IgD-negative memory B cell (primary cell): ENCODE data around the gene TM4SF1. TPM values are rescaled to one million over a fixed set of nuclear protein-coding genes. Genes with fewer than 3 reads are reported as not detected.

Source experiments
- H3K27ac Mint-ChIP-seq, 3 donors: one replicate each; pipeline ENCODE4 v1.8.0; 2020 to 2022; ENCODE audit warnings: mild to moderate bottlenecking in 3 of 3, mixed read lengths in 3 of 3, moderate library complexity in 1 of 3
- H3K27me3 Mint-ChIP-seq: one replicate; pipeline ENCODE4 v1.8.0; 2021; ENCODE audit warnings: mixed read lengths
- H3K36me3 Mint-ChIP-seq: one replicate; pipeline ENCODE4 v1.8.0; 2020; ENCODE audit warnings: mild to moderate bottlenecking, mixed read lengths
- H3K4me1 Mint-ChIP-seq, 3 donors: one replicate each; pipeline ENCODE4 v1.8.0; 2020 to 2022; ENCODE audit warnings: mixed read lengths in 3 of 3, mild to moderate bottlenecking in 1 of 3
- H3K4me3 Mint-ChIP-seq, 4 donors: one replicate each; pipeline ENCODE4 v1.8.0; 2020 to 2022; ENCODE audit warnings: mild to moderate bottlenecking in 4 of 4, mixed read lengths in 4 of 4, moderate library complexity in 3 of 4
- H3K9me3 Mint-ChIP-seq, 3 donors: one replicate each; pipeline ENCODE4 v1.8.0; 2020 to 2021; ENCODE audit warnings: mixed read lengths in 3 of 3, mild to moderate bottlenecking in 1 of 3
- polyA plus RNA-seq: library from polyadenylated mRNA; unstranded; fragments of 300-500 nt; fragmentation: Illumina TruSeq; gene quantifications from one replicate; pipeline ENCODE4 v1.2.3, GENCODE V29; 2021

Gene TM4SF1
- polyA plus RNA-seq, 1 donor from 2014 or later = not detected

DNA sequence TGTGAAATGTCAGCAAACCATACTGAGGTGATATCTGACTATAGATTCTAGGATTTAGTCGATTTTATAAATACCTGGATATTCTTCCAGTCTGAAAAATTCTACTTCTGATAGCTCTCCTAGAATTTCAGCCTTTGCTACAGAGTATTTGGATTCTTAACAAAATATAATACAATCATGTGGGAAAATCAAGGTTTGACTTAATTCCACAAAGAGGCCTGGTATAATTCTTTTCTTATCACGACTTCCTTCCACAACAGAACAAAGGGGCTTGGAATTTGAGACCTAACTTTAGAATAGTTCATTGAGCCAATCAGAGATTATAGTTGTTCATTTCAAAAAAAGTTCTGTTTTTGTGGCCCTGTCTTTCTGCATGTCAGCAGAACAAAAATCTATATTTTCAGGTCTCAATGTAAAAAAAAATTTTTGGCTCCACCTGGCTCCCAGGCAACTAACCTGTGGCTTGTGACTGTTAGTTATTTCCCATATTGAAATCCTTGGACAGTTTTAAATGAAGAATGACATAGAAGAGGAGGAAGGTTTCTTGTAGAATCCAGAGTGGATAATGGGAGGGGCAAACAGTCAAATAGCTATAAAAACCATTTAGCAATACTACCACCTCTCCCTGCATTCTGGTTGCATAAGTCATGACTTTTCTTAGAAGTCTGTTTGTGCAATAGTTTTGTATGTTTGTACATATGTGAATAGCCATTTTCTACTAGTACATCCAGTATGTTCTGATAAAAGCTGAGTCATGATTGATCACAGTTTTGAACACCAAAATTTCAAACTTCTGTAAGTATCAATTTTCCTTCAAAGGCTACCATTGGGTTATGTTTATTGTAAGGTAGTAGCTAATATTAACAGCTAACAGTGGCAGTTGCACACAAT, 4.0 kb downstream of the TM4SF1 start:
- no peaks in the 10 kb centered on the region for H3K4me1 Mint-ChIP-seq
- H3K4me3 Mint-ChIP-seq = no peak overlapping the region
- no peak overlapping the region for H3K27ac Mint-ChIP-seq
- H3K27me3 Mint-ChIP-seq = peaks cover 7% of the 10 kb centered on the region
- no peaks in the 10 kb centered on the region for H3K9me3 Mint-ChIP-seq
- H3K36me3 Mint-ChIP-seq = peaks cover 1% of the 10 kb centered on the region

DNA sequence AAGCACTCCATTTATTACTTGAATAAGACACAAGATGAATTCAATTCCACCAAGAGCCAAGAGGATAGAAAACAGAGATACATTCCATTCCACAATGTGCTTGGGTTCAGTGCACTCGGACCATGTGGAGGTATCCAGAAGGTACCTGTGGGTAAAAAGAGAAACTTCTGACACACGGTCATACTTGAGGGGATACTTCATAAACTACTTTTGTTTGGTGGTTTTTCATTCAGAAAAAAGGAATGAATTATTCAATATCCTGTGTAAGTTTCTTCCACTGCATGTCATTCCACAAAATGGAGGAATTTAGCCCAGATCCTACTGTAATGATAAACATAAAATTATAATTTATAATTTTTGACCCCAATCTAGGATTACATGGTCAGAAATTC, 5.7 kb downstream of the TM4SF1 start:
- H3K4me1 Mint-ChIP-seq = no peaks in the 10 kb centered on the region
- H3K4me3 Mint-ChIP-seq = no peak overlapping the region
- H3K36me3 Mint-ChIP-seq = peaks cover 3% of the 10 kb centered on the region
- no peaks in the 10 kb centered on the region for H3K9me3 Mint-ChIP-seq
- H3K27me3 Mint-ChIP-seq = peaks cover 7% of the 10 kb centered on the region
- no peak overlapping the region for H3K27ac Mint-ChIP-seq

DNA sequence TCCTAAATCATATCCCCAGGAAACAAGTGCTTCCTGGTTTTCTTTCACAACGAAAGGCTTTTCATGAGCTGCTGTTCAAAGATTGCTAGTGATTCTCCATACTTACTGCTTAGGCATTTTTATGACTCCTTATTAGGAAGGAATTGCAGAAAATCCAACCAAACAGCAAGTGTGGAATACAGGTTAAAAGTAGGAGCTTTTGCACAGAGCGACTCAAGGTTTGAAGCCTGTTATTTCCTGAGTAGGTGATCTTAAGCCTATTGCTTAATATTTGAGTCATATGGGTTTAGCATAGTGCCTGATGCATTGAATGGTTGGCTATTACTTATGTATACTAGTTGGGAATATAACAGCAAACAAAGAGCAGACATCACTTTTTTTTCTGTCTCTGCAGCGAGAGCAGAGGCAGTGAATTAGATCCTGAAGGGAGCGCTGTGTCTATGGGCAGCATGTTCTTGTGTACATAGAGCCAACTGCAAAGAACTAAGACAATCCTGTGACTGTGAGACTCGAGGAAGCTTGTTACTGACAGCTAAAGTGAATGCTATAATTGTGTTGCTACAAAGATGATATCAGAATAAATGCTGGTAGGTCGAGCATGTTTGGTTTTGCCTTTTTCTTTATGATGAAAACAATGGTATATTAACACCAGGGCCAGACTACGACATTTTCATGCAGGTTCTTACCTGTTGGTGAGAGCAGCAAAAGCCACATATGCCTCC, 6.3 kb downstream of the TM4SF1 start:
- Mint-ChIP-seq H3K36me3 (peaks cover 3% of the 10 kb centered on the region), H3K27me3 (peaks cover 7% of the 10 kb centered on the region), H3K9me3 (no peaks in the 10 kb centered on the region), H3K27ac (no peak overlapping the region), H3K4me3 (no peak overlapping the region), H3K4me1 (no peaks in the 10 kb centered on the region)

DNA sequence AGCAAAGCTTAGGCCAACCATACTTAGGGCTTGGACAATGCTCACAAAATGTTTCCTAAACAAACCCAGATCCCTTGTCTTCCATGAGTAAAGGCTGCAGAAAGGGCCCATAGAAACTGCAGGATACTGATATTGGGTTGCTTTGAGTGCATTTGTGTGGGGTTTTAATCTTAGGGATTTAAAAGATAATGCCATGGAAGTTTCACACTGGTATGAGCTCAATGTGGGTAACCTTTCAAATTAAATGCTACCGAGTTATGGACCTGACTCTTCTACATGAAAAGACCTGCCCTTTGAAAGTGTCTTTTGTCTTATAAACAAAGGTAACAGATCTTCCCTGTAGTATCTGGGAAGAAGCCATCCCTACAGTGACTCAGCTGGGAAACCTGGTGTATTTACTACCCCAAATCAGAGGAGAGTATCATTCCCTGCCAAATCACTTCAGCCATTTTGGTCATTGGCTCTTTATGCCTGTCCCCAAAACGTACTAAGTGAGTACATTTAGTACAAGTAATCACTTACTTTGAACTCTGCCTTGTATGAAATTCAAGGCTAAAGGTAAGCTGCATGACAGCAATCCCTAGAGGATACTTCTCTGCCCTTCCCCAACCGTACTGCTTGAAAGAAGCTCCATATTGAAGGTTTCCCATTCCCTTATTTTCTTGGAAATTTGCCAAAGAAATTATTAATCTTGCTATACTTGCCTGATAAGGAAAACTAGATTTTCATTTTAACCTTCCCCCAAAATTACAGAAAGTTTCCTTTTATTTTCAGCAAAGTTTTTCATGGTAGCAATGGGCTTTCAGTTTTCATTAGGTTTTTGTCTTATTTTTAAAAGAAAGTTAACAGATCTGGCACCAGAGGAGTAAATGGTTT, 7.2 kb downstream of the TM4SF1 start:
- Mint-ChIP-seq H3K4me1 (no peaks in the 10 kb centered on the region), H3K4me3 (no peak overlapping the region), H3K27ac (no peak overlapping the region), H3K9me3 (no peaks in the 10 kb centered on the region), H3K27me3 (peaks cover 7% of the 10 kb centered on the region), H3K36me3 (peaks cover 3% of the 10 kb centered on the region)

DNA sequence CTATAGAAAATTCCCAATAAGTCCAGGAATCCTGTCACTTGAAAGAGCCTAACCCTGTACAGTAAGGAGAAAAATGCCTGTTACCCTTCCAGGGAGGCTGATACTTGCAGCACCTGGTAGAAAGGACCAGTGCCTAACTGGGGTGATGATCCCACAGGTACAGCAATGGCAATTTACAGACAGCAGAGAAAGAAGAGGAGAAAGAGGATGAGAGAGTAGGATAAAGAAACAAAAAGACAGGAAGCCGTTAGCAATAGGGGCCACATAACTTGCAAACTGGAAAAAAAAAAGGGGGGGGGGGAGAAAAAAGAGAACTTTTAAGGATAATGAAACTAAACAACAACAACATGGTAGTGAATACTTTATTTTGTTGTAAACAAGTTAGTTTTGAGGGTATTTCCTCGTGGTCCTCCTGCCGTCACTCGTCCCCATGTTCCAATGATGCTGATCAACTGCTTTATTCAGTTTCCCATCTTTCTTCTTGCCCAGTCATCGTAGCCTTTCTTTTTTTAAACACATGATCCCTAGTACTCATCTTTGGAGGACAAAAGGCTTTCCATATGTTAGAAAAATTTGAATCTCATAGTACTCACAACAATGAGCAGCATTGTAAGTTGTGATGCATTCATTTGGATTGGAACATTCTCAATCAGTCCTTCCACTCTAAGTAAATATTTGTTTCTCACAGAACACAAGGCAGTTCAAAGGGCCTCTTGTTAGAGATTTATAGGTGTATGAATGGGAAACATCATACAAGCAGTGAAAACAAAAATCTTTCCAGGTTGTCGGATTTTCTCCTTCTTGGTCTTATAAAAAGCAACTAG, 8.6 kb downstream of the TM4SF1 start:
- H3K36me3 Mint-ChIP-seq = peaks cover 3% of the 10 kb centered on the region
- peaks cover 5% of the 10 kb centered on the region for H3K27me3 Mint-ChIP-seq
- no peak overlapping the region for H3K4me3 Mint-ChIP-seq
- no peaks in the 10 kb centered on the region for H3K4me1 Mint-ChIP-seq
- no peak overlapping the region for H3K27ac Mint-ChIP-seq
- no peaks in the 10 kb centered on the region for H3K9me3 Mint-ChIP-seq

DNA sequence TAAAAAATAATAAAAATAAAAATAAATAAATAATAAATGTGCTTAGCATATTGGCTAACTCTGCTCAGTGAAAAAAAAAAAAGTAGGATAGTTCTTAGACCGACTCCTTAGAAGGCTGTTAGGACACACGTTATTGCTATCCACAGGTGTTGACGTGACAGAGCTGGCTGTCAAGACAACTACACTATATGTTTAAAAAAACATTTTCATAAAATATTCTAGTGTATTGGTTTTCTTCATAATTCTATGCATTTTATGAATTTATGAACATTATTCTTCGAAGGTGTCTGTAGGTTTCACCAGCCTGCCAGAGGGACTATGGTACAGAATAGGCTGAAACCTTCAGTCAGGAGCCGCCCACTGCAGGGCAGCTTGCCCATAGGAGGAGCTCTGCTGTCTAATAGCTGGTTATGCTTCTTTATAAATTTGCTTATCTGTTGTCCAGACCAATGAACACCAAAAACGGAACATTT, 9.2 kb downstream of the TM4SF1 start:
- H3K4me3 Mint-ChIP-seq = no peak overlapping the region
- no peak overlapping the region for H3K27ac Mint-ChIP-seq
- H3K36me3 Mint-ChIP-seq = peaks cover 3% of the 10 kb centered on the region
- H3K27me3 Mint-ChIP-seq = peaks cover 5% of the 10 kb centered on the region
- no peaks in the 10 kb centered on the region for H3K9me3 Mint-ChIP-seq
- H3K4me1 Mint-ChIP-seq = no peaks in the 10 kb centered on the region

DNA sequence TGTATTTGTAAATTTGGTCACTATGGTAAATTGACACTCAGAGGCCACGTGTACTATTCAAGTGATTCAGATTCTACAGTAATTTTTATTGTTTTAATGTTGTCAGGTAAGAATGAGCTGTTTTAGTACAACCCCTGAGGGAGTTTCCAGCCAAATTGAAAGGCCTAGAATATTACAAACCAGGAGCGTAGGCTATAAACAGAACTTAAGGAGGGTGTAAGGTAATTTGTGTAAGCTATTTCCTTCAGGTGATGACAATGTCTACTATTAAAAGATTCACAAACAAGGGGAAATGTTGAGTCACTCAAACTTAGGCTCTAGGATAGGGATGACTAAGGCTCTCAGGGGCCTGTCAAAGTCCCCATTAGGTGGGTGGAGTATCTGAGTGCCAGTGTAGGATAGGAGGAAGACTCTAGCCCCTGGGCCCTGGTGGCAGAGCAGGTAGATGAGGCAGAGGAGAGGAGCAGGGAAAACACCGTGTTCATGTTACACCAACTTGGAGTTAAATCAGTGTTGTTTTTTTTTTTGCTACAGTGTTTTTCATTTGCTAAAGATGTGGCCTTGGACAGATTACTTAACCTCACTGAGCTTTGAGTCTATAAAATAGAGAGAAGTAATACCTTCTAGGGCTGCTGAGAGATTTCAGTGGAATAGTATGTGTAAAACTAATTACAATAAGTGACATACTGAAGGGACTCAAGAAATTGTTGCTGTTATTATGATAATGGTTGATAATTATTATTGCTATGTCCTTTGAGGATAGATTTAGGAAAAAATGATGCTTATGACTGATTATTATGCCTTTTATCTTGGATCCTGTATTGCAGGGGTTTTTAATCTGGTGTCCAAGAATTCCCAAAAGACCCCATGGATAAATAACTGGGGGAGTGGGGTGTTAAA, 10.3 kb downstream of the TM4SF1 start:
- Mint-ChIP-seq H3K4me3 (no peak overlapping the region), H3K27ac (no peak overlapping the region), H3K9me3 (no peaks in the 10 kb centered on the region), H3K4me1 (no peaks in the 10 kb centered on the region), H3K36me3 (peaks cover 2% of the 10 kb centered on the region), H3K27me3 (peaks cover 5% of the 10 kb centered on the region)

DNA sequence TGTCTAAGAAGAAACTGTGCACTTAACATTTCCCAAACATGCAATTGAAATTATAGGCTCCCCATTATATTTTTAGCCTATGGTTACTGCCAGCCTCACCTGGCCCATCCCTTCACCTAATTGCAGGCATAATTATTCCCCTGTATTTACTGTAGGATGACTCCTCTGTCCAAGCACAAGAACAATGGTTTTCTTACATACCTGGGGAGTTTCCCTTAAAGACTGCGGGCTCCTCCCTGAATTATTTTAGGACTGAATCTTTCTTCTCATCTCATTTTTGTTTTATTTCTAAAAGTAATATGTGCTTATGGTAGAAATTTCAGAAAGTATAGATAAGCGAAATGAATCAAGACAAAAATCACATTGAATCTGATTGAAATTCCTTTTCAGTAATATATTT, 11.4 kb downstream of the TM4SF1 start:
- Mint-ChIP-seq H3K4me3 (no peak overlapping the region), H3K27ac (no peak overlapping the region), H3K4me1 (no peaks in the 10 kb centered on the region), H3K36me3 (peaks cover 2% of the 10 kb centered on the region), H3K9me3 (no peaks in the 10 kb centered on the region), H3K27me3 (peaks cover 10% of the 10 kb centered on the region)

DNA sequence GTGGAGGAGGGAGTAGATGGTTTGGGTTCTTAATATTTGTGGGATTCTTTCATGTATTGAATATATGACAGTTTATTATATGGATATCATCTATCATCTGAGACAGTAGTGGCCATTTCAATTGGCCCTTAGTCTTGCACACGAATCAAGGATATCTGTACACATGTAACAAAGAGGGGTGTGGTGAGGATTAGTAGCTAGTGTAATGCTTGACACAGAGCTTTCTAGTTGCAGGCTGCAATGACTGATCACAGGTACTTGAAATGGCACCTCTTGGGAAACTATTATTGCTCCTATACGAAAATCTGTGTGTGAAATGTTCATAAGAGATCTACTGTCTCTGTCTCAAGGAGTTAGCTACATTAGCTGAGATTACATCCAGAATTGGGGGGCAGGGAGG, 12.8 kb downstream of the TM4SF1 start:
- peaks cover 11% of the 10 kb centered on the region for H3K27me3 Mint-ChIP-seq
- no peaks in the 10 kb centered on the region for H3K4me1 Mint-ChIP-seq
- no peaks in the 10 kb centered on the region for H3K9me3 Mint-ChIP-seq
- peaks cover 2% of the 10 kb centered on the region for H3K36me3 Mint-ChIP-seq
- H3K4me3 Mint-ChIP-seq = no peak overlapping the region
- H3K27ac Mint-ChIP-seq = no peak overlapping the region

DNA sequence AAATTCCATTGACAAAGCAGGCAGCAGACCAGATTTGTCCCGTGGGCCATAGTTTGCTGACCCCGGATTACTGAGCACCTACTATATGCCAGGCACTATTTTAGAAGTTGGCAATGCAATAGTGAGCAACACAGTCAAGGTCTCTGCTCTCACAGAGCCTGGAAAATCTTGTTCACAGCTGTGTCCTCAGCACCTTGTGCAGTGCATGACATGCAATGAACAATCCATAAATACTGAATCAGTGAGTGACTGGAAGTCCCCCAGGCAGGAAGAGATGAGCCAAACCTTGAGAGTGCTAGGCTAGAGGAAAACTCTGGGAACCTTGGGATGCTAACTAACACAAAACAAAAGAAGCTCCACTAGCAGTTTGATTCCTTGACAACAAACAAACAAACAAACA, 14.4 kb downstream of the TM4SF1 start:
- H3K27me3 Mint-ChIP-seq = peaks cover 8% of the 10 kb centered on the region
- H3K27ac Mint-ChIP-seq = no peak overlapping the region
- peaks cover 2% of the 10 kb centered on the region for H3K36me3 Mint-ChIP-seq
- H3K4me1 Mint-ChIP-seq = no peaks in the 10 kb centered on the region
- H3K9me3 Mint-ChIP-seq = peaks cover 0 to 1% (median 0%) of the 10 kb centered on the region in 3 donors
- no peak overlapping the region for H3K4me3 Mint-ChIP-seq

DNA sequence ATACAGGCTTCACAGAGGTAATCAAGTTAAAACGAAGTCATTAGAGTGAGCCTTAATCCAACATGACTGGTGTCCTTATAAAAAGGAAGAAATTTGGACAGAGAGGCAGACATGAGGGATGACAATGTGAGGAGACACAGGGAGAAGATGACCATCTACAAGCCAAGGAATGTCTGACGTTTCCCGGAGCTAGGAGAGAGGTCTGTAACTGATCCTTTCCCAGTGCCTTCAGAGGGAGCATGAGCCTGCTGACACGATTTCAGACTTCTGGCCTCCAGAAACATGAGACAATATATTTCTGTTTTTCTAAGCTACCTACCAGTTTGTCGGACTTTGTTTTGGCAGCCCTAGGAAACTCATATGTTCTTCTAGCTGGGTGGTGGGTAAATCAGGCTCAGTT, 15.1 kb downstream of the TM4SF1 start:
- Mint-ChIP-seq H3K4me1 (no peaks in the 10 kb centered on the region), H3K27me3 (peaks cover 9% of the 10 kb centered on the region), H3K4me3 (no peak overlapping the region), H3K9me3 (peaks cover 0 to 1% (median 0%) of the 10 kb centered on the region in 3 donors), H3K27ac (no peak overlapping the region), H3K36me3 (no peaks in the 10 kb centered on the region)

DNA sequence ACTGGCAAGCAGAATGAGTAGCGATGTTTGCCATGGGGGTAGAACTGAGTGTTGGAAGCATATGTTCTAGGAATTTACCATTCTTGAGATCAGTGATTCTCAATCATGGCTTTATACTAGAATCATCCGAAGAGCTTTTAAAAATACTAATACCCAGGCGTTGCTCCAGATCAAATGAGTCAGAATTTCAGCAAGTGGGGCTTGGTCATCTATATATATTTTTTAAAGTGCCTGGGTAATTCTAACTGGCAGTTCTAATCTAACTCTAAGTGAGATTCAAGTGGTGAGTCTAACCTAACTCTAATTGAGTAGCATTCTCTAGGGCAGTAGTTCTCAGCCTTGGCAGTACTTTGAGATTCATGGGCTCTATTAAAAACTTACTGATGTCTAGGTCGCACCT, 20.8 kb downstream of the TM4SF1 start:
- Mint-ChIP-seq H3K4me1 (no peaks in the 10 kb centered on the region), H3K4me3 (no peak overlapping the region), H3K27me3 (peaks cover 5% of the 10 kb centered on the region), H3K9me3 (peaks cover 0 to 5% (median 3%) of the 10 kb centered on the region in 3 donors), H3K27ac (no peak overlapping the region), H3K36me3 (peaks cover 3% of the 10 kb centered on the region)

DNA sequence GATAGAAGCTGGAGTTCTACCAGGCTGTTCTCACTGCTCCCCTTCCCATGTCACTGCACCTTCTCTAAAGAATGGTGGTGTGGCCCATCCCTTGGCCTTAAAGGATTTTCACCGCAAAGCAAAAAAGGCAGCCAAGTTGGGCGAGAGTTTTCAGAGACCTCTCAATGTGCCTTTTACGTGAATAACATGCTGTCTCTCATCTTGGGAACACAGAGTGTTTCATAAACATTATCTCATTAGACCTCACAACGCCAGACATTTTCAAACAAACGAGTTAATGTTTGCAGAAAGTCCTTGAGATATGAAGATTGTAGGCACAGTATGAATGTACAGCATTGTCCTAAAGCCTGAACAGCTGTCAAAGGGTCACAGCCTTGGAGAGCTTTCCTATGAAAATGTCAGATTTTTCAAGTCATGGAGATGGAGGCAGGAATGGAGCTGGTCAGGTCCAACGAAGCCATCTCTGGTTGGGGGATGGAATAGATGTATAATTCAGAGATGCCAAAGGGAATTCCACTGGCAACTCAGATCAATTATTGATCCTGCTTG, 21.3 kb downstream of the TM4SF1 start:
- no peaks in the 10 kb centered on the region for H3K4me1 Mint-ChIP-seq
- no peak overlapping the region for H3K27ac Mint-ChIP-seq
- H3K9me3 Mint-ChIP-seq = peaks cover 0 to 5% (median 3%) of the 10 kb centered on the region in 3 donors
- H3K36me3 Mint-ChIP-seq = peaks cover 3% of the 10 kb centered on the region
- H3K4me3 Mint-ChIP-seq = no peak overlapping the region
- peaks cover 5% of the 10 kb centered on the region for H3K27me3 Mint-ChIP-seq
